Measurements from ENCODE around the gene OGFOD1.
A peak's percentile ranks its signal among the peaks of the same experiment; 100 is the strongest.

Gene OGFOD1

GRCh38 chr16:56512025-56512424, 60.7 kb downstream of the OGFOD1 start:
- TF ChIP-seq NFRKB (IDR thresholded peaks at IDR 0.05) (no peak), TARDBP (IDR thresholded peaks at IDR 0.05) (no peak), ELF4 (IDR thresholded peaks at IDR 0.05) (no peak), CTBP1 (IDR thresholded peaks at IDR 0.05; ENCODE audit: borderline replicate concordance) (no peak), SP1 (IDR thresholded peaks at IDR 0.05) (no peak), SUZ12 (IDR thresholded peaks at IDR 0.05) (no peak), LEF1 (IDR thresholded peaks at IDR 0.05; ENCODE audit: borderline replicate concordance) (no peak), BHLHE40 (IDR thresholded peaks at IDR 0.05; ENCODE audit: borderline replicate concordance) (no peak), FOXM1 (IDR thresholded peaks at IDR 0.05; ENCODE audit: borderline replicate concordance) (no peak), L3MBTL2 (conservative IDR thresholded peaks at IDR 0.05) (no peak), FOXK2 (IDR thresholded peaks at IDR 0.05) (no peak), ARNT (IDR thresholded peaks at IDR 0.05) (no peak), ZNF384 (IDR thresholded peaks at IDR 0.05) (no peak), PKNOX1 (IDR thresholded peaks at IDR 0.05) (no peak), FOXA1 (IDR thresholded peaks at IDR 0.05) (no peak), HDGF (IDR thresholded peaks at IDR 0.05; ENCODE audit: borderline replicate concordance) (no peak)
- CTCF ChIA-PET = no interaction called here
- no peak for DNase-seq (ENCODE audit: extremely low spot score)
- POLR2A ChIA-PET = no interaction called here

- CTCF ChIA-PET = interaction anchor here (0.7 to 1.7 kb wide), 2 partner anchors 52 to 189 kb away, joined by 3 to 9 read pairs; no protein-coding TSS in a partner anchor
These were observed 61.7 kb downstream of the OGFOD1 start for GRCh38 chr16:56513091-56513490.

GRCh38 chr16:56513972-56514371, 62.6 kb downstream of the OGFOD1 start:
- CTCF ChIA-PET = interaction anchor here (1.7 kb wide), 2 partner anchors 87 to 188 kb away, joined by 9 to 10 read pairs; no protein-coding TSS in a partner anchor
- TF ChIP-seq SUZ12 (IDR thresholded peaks at IDR 0.05) (no peak), ELF4 (IDR thresholded peaks at IDR 0.05) (no peak), LEF1 (IDR thresholded peaks at IDR 0.05; ENCODE audit: borderline replicate concordance) (no peak), PKNOX1 (IDR thresholded peaks at IDR 0.05) (no peak), ZNF384 (IDR thresholded peaks at IDR 0.05) (no peak), BHLHE40 (IDR thresholded peaks at IDR 0.05; ENCODE audit: borderline replicate concordance) (no peak), NFRKB (IDR thresholded peaks at IDR 0.05) (no peak), ARNT (IDR thresholded peaks at IDR 0.05) (no peak), FOXM1 (IDR thresholded peaks at IDR 0.05; ENCODE audit: borderline replicate concordance) (no peak), HDGF (IDR thresholded peaks at IDR 0.05; ENCODE audit: borderline replicate concordance) (no peak), SP1 (IDR thresholded peaks at IDR 0.05) (no peak), CTBP1 (IDR thresholded peaks at IDR 0.05; ENCODE audit: borderline replicate concordance) (no peak), FOXK2 (IDR thresholded peaks at IDR 0.05) (no peak), TARDBP (IDR thresholded peaks at IDR 0.05) (no peak), FOXA1 (IDR thresholded peaks at IDR 0.05) (no peak), L3MBTL2 (conservative IDR thresholded peaks at IDR 0.05) (no peak)
- peak; percentile 47 for DNase-seq (ENCODE audit: extremely low spot score)
- POLR2A ChIA-PET = no interaction called here

More at GRCh38 chr16:56513091-56513490, 61.7 kb downstream of the OGFOD1 start:
- POLR2A ChIA-PET = no interaction called here
- no peak for TF ChIP-seq LEF1 (IDR thresholded peaks at IDR 0.05; ENCODE audit: borderline replicate concordance)
- TF ChIP-seq CTBP1 (IDR thresholded peaks at IDR 0.05; ENCODE audit: borderline replicate concordance) = no peak
- TF ChIP-seq FOXM1 (IDR thresholded peaks at IDR 0.05; ENCODE audit: borderline replicate concordance) = no peak
- no peak for TF ChIP-seq FOXK2 (IDR thresholded peaks at IDR 0.05)
- no peak for TF ChIP-seq SUZ12 (IDR thresholded peaks at IDR 0.05)
- no peak for DNase-seq (ENCODE audit: extremely low spot score)

GRCh38 chr16:56514845-56515244, 63.5 kb downstream of the OGFOD1 start:
- no peak for DNase-seq (ENCODE audit: extremely low spot score)
- ChIA-PET POLR2A (no interaction called here), CTCF (interaction anchor here (1.7 kb wide), 2 partner anchors 86 to 187 kb away, joined by 9 to 10 read pairs; no protein-coding TSS in a partner anchor)
- TF ChIP-seq ELF4 (IDR thresholded peaks at IDR 0.05) (no peak), FOXK2 (IDR thresholded peaks at IDR 0.05) (no peak), CTBP1 (IDR thresholded peaks at IDR 0.05; ENCODE audit: borderline replicate concordance) (no peak), NFRKB (IDR thresholded peaks at IDR 0.05) (no peak), SP1 (IDR thresholded peaks at IDR 0.05) (no peak), TARDBP (IDR thresholded peaks at IDR 0.05) (no peak), FOXM1 (IDR thresholded peaks at IDR 0.05; ENCODE audit: borderline replicate concordance) (no peak), BHLHE40 (IDR thresholded peaks at IDR 0.05; ENCODE audit: borderline replicate concordance) (no peak), LEF1 (IDR thresholded peaks at IDR 0.05; ENCODE audit: borderline replicate concordance) (no peak)

GRCh38 chr16:56515665-56516064, 64.3 kb downstream of the OGFOD1 start:
- DNase-seq (ENCODE audit: extremely low spot score) = no peak
- POLR2A ChIA-PET = no interaction called here
- CTCF ChIA-PET = no interaction called here
- TF ChIP-seq TARDBP (IDR thresholded peaks at IDR 0.05) (no peak), ELF4 (IDR thresholded peaks at IDR 0.05) (no peak), SUZ12 (IDR thresholded peaks at IDR 0.05) (no peak), BHLHE40 (IDR thresholded peaks at IDR 0.05; ENCODE audit: borderline replicate concordance) (no peak), ZNF384 (IDR thresholded peaks at IDR 0.05) (no peak), NFRKB (IDR thresholded peaks at IDR 0.05) (no peak), CTBP1 (IDR thresholded peaks at IDR 0.05; ENCODE audit: borderline replicate concordance) (no peak), FOXK2 (IDR thresholded peaks at IDR 0.05) (no peak), HDGF (IDR thresholded peaks at IDR 0.05; ENCODE audit: borderline replicate concordance) (no peak)

- DNase-seq (ENCODE audit: extremely low spot score) = no peak
- TF ChIP-seq FOXA1 (IDR thresholded peaks at IDR 0.05) (no peak), CTBP1 (IDR thresholded peaks at IDR 0.05; ENCODE audit: borderline replicate concordance) (no peak), ARNT (IDR thresholded peaks at IDR 0.05) (no peak), L3MBTL2 (conservative IDR thresholded peaks at IDR 0.05) (no peak), FOXM1 (IDR thresholded peaks at IDR 0.05; ENCODE audit: borderline replicate concordance) (no peak), ELF4 (IDR thresholded peaks at IDR 0.05) (no peak), BHLHE40 (IDR thresholded peaks at IDR 0.05; ENCODE audit: borderline replicate concordance) (no peak), LEF1 (IDR thresholded peaks at IDR 0.05; ENCODE audit: borderline replicate concordance) (no peak), HDGF (IDR thresholded peaks at IDR 0.05; ENCODE audit: borderline replicate concordance) (no peak), NFRKB (IDR thresholded peaks at IDR 0.05) (no peak), SP1 (IDR thresholded peaks at IDR 0.05) (no peak), TARDBP (IDR thresholded peaks at IDR 0.05) (no peak), SUZ12 (IDR thresholded peaks at IDR 0.05) (no peak), ZNF384 (IDR thresholded peaks at IDR 0.05) (no peak), PKNOX1 (IDR thresholded peaks at IDR 0.05) (no peak), FOXK2 (IDR thresholded peaks at IDR 0.05) (no peak)
- ChIA-PET CTCF (interaction anchor here (1.1 to 1.4 kb wide), 2 partner anchors 13 to 83 kb away, joined by 3 read pairs; no protein-coding TSS in a partner anchor), POLR2A (interaction anchor here (1.4 kb wide), 1 partner anchor 66 kb away, joined by 4 read pairs; the partner anchor contains the start of genes NUDT21 and OGFOD1)
These were observed 65.9 kb downstream of the OGFOD1 start for GRCh38 chr16:56517206-56517605.

Measured in HEK293T (cell line).